Central memory CD8-positive, alpha-beta T cell (primary cell): ENCODE results near the gene CCDC9B.

Experiments
- ATAC-seq: fragments of 150-1000 bp; cut with Tn5 transposase; replicated peaks from 2 replicates; pipeline ENCODE4 v1.10.0; 2022; ENCODE audit warnings: mild to moderate bottlenecking, moderate FRiP score, moderate number of reproducible peaks; ENCODE audit not compliant: poor library complexity, severe bottlenecking; ENCODE audit errors: extremely low read depth
- DNase-seq, 2 donors: peaks; one replicate each; pipeline ENCODE4 v3.0.0; 2021; ENCODE audit warnings: low spot score in 2 of 2
- H3K27ac Mint-ChIP-seq: one replicate; pipeline ENCODE4 v1.8.0; 2022; ENCODE audit warnings: low read depth, mild to moderate bottlenecking, moderate library complexity, mixed read lengths
- H3K27me3 Mint-ChIP-seq: one replicate; pipeline ENCODE4 v1.8.0; 2022; ENCODE audit warnings: mixed read lengths
- H3K36me3 Mint-ChIP-seq: one replicate; pipeline ENCODE4 v1.8.0; 2022; ENCODE audit warnings: mild to moderate bottlenecking, moderate library complexity, mixed read lengths; ENCODE audit not compliant: insufficient read depth
- H3K4me1 Mint-ChIP-seq: one replicate; pipeline ENCODE4 v1.8.0; 2022; ENCODE audit warnings: mixed read lengths
- H3K4me3 Mint-ChIP-seq: one replicate; pipeline ENCODE4 v1.8.0; 2022; ENCODE audit warnings: mild to moderate bottlenecking, moderate library complexity, mixed read lengths
- H3K9me3 Mint-ChIP-seq: one replicate; pipeline ENCODE4 v1.8.0; 2022; ENCODE audit warnings: mixed read lengths

Gene CCDC9B

DNA sequence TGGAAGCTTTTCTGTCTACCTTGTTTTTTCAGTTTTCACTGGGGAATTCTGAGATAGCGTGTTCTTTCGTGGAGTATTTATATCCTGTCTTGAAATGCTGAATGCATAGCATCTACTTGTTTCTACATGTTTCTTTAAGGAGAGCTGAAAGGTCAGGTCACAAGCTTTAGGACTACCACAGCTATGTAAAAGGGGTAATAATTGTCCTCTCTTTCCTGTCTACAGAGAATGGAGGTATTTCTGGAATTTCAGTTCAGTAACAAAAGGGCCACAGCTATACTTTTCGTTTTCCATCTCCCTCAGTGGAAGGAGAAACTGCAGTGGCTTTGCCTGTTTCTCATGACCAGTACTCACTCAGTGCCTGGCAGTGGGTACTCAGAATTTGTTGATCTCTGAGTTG is 12.6 kb downstream of the CCDC9B start:
- Mint-ChIP-seq H3K4me1 (peaks cover 26% of the 10 kb centered on the region), H3K4me3 (no peak overlapping the region), H3K9me3 (no peaks in the 10 kb centered on the region), H3K27ac (no peak overlapping the region), H3K27me3 (no peaks in the 10 kb centered on the region), H3K36me3 (peaks cover under 1% of the 10 kb centered on the region)
- DNase-seq, result no peak
- no peak for ATAC-seq

DNA sequence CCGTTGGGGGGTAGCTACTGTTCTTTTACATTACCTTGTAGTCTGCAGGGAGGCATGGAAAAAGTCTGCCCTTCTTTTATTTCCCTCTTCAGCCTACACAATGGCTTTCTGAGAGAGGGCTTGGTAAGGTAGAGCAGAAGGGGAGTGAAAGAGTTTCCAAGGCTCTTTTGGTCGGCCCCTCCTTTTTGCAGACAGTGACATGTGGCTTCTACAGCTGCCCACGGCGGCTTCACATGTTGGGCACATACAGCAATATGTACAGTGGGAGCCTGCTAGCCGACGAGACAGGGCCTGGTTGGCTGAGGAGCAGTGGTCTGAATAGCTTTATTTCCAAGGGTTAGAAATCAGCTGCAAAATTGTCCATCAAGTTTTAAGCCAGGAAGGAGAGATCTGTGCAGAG is 13.3 kb downstream of the CCDC9B start:
- no peak overlapping the region for H3K4me3 Mint-ChIP-seq

DNA sequence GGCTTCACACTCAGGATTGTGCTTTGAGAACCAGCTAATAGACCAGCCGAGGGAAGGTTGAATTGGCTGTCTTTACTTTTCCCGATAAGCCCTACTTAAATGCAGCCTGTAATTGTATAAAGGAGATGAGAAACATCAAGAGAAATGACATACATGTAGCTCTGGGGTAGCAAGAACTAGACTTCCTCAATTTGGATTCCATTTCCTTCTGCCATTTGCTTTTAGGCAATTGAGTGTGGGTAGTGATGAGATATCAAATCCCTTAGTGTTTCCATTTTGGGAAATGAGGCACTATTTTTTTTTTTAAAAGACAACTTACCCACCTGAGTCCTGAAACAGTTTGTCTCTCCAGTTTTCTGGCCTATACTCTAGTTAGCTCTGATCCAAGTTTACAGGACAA is 15.0 kb downstream of the CCDC9B start:
- no peaks in the 10 kb centered on the region for H3K27me3 Mint-ChIP-seq
- H3K4me1 Mint-ChIP-seq, result peaks cover 44% of the 10 kb centered on the region
- no peak overlapping the region for H3K4me3 Mint-ChIP-seq
- no peak for DNase-seq
- H3K9me3 Mint-ChIP-seq, result no peaks in the 10 kb centered on the region
- no peak for ATAC-seq
- no peak overlapping the region for H3K27ac Mint-ChIP-seq
- H3K36me3 Mint-ChIP-seq, result peaks cover 3% of the 10 kb centered on the region

More for the DNA sequence above, 13.3 kb downstream of the CCDC9B start:
- Mint-ChIP-seq H3K36me3 (peaks cover 3% of the 10 kb centered on the region), H3K27ac (no peak overlapping the region), H3K27me3 (no peaks in the 10 kb centered on the region), H3K4me1 (peaks cover 31% of the 10 kb centered on the region), H3K9me3 (no peaks in the 10 kb centered on the region)
- DNase-seq, result no peak
- ATAC-seq, result no peak

DNA sequence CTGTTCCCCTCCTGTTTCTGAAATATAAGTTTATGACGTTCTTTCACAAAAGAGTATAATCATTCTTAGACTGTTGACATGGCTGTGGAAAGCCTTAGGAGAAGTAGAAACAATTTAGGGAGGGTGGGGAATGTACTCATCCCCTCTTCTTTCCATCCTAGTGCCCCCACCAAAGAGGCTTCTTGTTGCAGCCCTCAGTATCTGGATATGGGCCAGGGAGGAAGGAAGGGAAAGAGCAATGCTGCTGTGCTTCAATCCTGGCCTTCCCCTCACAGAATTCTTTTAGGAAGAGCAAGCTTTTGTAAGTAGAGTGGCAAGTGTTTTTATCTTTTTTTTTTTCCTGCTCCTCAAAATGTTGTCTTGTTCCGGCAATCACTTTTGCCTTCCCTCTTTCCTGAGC is 15.6 kb downstream of the CCDC9B start:
- Mint-ChIP-seq H3K9me3 (no peaks in the 10 kb centered on the region), H3K27me3 (no peaks in the 10 kb centered on the region), H3K36me3 (peaks cover 3% of the 10 kb centered on the region), H3K27ac (no peak overlapping the region), H3K4me1 (peaks cover 46% of the 10 kb centered on the region), H3K4me3 (peak overlapping the region; percentile 68)
- ATAC-seq (no peak), DNase-seq (no peak)

DNA sequence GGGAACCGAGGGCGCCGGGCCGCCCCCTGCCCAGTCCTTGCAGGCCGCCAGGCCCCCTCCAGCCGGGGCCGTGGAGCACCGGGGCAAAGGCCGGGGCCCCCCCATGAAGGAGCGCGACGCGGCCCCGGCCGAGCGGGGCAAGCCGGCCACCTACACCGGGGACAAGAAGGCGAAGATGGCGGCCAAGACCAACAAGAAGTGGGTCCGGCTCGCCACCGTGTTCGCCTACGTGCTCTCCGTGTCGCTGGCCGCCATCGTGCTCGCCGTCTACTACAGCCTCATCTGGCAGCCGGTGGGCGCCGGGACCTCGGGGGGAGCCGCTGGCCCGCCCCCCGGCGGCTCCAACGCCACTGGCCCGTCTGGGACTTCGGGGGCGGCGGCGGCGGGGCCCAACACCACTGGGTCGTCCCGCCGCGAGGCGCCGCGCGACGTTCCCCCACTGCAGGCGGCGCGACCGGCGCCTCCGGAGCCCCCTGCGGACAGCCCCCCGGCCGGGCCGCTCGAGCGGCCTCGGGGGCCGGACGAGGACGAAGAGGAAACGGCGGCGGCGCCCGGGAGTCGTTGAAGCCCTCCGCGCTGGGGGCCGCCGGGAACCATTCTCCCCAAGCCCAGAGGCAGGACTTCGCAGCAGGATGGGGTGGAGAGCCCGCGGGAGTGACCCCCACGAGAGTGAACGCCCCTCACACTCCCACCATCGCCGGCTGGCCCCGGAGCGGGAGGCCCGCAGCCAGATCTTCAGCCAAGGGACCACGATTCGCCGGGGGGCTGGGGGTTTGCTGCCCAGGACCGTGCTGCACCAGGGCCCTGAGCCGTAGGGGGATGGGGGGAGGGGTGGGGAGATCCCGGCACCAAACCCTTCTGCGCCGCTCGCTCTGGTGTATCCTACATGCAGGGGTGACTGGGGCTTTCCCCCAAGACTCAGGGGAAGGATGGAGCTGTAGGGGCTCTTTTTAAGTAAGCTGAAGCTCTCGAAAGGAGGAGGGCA is 16.5 kb downstream of the CCDC9B start:
- DNase-seq (no peak), ATAC-seq (no peak)
- Mint-ChIP-seq H3K9me3 (no peaks in the 10 kb centered on the region), H3K27me3 (no peaks in the 10 kb centered on the region), H3K36me3 (peaks cover 3% of the 10 kb centered on the region), H3K4me1 (peaks cover 46% of the 10 kb centered on the region), H3K4me3 (peak overlapping the region; percentile 68), H3K27ac (no peak overlapping the region)

DNA sequence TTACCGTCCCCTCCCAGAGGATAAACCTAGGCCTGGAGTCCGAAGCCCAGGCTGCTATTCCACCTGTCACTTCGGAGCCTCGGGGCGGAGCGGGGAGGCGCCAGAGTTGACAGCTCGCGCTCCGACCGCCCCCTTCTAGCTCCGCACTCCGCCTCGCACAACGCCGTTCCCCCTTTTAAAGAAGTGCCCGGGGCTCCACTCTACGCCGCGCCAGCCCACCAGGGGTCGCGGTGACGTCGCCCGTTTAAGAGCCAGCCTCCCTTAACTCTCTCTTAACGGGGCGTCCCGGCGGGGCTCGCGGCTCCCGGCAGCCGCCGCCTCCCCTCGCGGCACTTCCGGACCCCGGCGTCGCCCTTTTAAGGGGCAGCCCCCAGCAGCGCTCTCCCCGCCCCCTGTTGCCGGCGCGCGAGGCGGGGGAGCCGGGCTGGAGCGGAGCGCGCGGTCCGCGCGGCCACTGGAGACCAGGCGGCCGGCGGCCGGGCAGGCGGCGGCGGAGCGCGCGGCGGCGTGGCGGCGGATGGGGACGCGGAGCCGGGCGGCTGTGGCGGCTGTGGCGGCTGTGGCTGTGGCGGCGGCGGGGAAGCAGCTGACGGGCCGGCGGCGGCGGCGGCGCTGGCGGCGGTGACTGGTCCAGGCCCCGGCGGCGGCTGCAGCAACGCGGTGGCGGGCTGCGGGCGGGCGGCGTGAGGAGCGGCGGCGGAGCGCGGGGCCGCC is 17.3 kb downstream of the CCDC9B start, which contains the start of gene INAFM2:
TSS of gene INAFM2 (plus strand) at position 454 of the 714 bp plus-strand sequence. CDS start 364 bp downstream, outside the sequence.
- Mint-ChIP-seq H3K36me3 (peaks cover 3% of the 10 kb centered on the region), H3K27ac (peak within 1 kb of the TSS; percentile 72), H3K9me3 (no peaks in the 10 kb centered on the region), H3K4me1 (peaks cover 41% of the 10 kb centered on the region), H3K4me3 (peak within 1 kb of the TSS; percentile 77), H3K27me3 (no peaks in the 10 kb centered on the region)
- ATAC-seq (peak; percentile 95), DNase-seq (peak; percentile 77 to 83)

DNA sequence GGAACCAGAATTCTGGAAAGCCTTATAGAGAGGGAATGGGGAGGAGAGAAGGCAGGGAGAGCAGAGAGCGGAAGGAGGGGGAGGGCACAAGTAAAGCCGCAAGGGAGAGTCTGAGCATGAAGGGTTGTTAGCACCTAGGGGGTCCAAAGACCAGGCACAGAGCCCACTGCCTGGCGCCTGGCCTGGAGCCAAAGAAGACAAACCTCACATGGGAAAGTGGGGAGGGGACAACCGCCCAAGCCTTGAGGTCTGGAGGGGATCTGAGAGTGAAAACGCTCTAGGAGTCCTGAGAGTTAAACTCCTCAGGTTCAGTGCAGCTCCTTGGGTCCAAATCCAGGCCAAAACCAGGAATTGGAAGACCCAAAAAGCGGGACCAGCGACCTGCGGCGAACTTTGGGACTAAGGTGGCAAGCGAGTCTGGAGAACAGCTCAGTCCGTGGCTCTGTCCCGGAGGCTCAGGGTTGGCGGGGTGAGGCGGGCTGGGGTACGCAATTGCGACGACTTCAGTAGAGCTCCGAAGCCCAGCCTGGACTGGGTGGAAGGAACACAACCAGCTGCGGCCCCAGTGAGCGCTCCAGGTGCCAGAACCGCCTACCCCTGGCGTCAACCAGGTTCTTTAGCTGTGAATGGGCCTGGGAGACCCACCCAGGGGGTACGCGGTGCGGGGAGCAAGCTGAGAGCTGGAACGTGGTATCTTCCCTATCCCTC is 18.1 kb downstream of the CCDC9B start:
- H3K4me3 Mint-ChIP-seq, result peak overlapping the region; percentile 77
- no peak for DNase-seq
- peak overlapping the region; percentile 72 for H3K27ac Mint-ChIP-seq
- peaks cover 3% of the 10 kb centered on the region for H3K36me3 Mint-ChIP-seq
- no peaks in the 10 kb centered on the region for H3K9me3 Mint-ChIP-seq
- peaks cover 35% of the 10 kb centered on the region for H3K4me1 Mint-ChIP-seq
- ATAC-seq, result no peak
- H3K27me3 Mint-ChIP-seq, result no peaks in the 10 kb centered on the region

DNA sequence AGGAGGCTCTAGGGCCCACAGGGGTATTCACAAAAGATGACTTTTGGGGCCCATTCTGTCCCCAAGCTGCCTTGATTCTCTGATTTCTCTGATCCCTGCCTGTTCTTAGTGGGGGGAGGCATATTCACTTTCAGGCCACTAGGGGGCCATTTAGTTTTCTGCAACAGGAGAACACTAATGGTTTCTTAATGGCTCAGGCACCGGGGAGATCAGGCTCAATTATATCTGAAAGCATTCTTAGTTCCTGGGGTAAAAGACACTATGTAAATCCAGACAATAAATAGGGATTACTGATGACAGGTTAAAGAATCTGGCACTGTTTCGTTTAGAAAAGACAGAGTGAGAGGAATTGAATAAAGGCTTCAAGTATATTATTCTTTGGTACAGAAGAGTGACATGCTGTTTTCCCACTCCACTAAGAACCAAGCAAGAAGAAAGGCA is 19.8 kb downstream of the CCDC9B start:
- Mint-ChIP-seq H3K36me3 (peaks cover 3% of the 10 kb centered on the region), H3K27ac (no peak overlapping the region), H3K4me1 (peaks cover 40% of the 10 kb centered on the region), H3K9me3 (no peaks in the 10 kb centered on the region), H3K27me3 (no peaks in the 10 kb centered on the region), H3K4me3 (no peak overlapping the region)
- DNase-seq (peak in 1 of 2 donors; percentile 49), ATAC-seq (no peak)

DNA sequence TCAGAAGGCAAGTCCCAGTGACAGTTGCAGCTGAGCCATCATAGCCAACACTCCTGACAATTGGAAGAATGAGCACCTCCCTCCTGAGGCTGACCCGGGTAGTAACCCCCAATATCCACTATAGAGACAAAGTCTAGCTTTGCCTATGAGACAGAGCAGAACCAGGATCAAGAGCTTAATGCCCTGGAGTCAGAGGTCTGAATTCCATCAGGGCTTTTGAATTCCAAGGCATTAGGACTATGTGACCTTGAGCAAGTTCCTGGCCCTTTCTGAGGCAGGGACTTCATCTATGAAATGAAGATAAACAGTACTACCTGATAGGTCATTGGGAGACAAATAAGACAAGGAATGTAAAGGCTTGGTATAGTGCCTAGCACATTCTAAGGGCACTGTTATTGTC is 20.3 kb downstream of the CCDC9B start:
- ATAC-seq, result no peak
- peaks cover 45% of the 10 kb centered on the region for H3K4me1 Mint-ChIP-seq
- H3K9me3 Mint-ChIP-seq, result no peaks in the 10 kb centered on the region
- no peaks in the 10 kb centered on the region for H3K27me3 Mint-ChIP-seq
- DNase-seq, result no peak
- no peak overlapping the region for H3K27ac Mint-ChIP-seq
- H3K36me3 Mint-ChIP-seq, result peaks cover 3% of the 10 kb centered on the region
- H3K4me3 Mint-ChIP-seq, result no peak overlapping the region

DNA sequence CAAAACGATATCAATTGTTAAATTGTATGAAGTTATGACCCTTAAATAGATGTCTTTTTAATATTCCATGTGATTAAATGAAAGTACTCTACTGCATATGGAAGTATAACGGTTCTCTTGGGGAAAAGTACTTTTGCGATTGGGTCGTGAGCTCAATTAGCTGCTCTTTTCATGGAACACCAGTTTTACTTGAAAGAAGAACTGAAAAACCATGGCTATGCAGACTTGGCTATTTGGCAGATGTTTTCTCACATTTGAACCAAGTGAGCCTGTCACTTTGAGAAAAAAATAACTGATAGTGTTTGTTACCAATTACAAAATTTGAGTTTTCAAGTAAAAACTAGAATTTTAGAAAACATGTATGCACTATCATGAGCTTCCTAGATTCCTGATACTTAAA is 23.2 kb downstream of the CCDC9B start:
- Mint-ChIP-seq H3K9me3 (no peaks in the 10 kb centered on the region), H3K4me1 (peaks cover 53% of the 10 kb centered on the region), H3K36me3 (no peaks in the 10 kb centered on the region), H3K27ac (no peak overlapping the region), H3K27me3 (no peaks in the 10 kb centered on the region), H3K4me3 (no peak overlapping the region)
- ATAC-seq (no peak), DNase-seq (no peak)

DNA sequence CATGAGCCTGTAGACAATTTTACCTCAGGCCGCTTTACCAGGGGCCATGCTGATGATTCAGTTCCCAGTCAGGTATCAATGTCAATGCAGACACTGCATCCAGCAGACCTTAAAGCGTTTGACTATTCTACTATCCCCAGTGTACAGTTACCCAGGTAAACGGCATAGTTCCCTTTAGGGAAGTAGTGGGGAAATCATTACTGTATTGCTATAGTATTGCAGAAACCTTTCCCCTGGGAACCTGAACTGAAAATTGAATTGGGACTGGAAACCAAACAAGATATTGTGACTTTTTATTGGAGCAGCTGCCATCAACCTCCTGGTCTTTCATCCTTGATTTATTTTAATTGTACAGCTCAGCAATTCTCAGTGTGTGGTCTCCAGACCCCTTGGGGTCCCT is 23.8 kb downstream of the CCDC9B start:
- ATAC-seq (no peak), DNase-seq (no peak)
- Mint-ChIP-seq H3K27ac (peak overlapping the region; percentile 22), H3K27me3 (no peaks in the 10 kb centered on the region), H3K9me3 (no peaks in the 10 kb centered on the region), H3K4me3 (no peak overlapping the region), H3K36me3 (no peaks in the 10 kb centered on the region), H3K4me1 (peaks cover 53% of the 10 kb centered on the region)

DNA sequence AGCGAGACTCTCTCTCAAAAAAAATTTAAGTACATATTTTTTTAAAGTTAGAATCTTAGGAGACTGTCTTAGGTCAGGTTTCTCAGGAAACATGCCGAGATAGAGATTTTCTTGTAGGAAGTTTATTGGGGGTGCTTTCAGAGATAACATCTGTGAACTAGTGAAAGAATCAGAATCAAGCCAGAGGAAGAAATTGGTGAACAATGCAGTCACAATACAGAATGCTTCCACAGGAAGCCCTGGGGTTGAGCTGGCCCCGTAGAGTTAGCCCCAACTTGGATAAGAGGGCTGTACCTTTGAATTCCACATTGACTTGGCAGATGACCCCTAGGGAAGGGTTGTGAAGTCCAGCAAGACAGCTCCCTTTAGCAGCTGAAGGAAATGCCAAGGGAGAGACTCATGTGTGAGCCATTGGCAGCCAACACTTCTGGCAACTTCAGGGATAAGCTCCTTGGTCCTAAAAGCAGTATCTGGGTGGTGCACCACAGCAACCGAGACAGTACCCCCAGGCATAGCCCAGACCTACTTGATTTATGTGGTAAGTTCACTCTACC is 25.9 kb downstream of the CCDC9B start:
- H3K9me3 Mint-ChIP-seq, result no peaks in the 10 kb centered on the region
- no peaks in the 10 kb centered on the region for H3K27me3 Mint-ChIP-seq
- peaks cover 53% of the 10 kb centered on the region for H3K4me1 Mint-ChIP-seq
- H3K27ac Mint-ChIP-seq, result peak overlapping the region; percentile 79
- no peaks in the 10 kb centered on the region for H3K36me3 Mint-ChIP-seq
- ATAC-seq, result no peak
- no peak overlapping the region for H3K4me3 Mint-ChIP-seq
- DNase-seq, result no peak
